GM12801 (cell line): Measurements from ENCODE around the gene CDKL4.

Source experiments
- TF ChIP-seq, protein P1 (sequence below): IDR thresholded peaks from one replicate; pipeline ENCODE4 v1.5.1; 2011; ENCODE audit warnings: control low read depth; ENCODE audit not compliant: insufficient read length; ENCODE audit errors: extremely low read depth

Gene CDKL4

DNA sequence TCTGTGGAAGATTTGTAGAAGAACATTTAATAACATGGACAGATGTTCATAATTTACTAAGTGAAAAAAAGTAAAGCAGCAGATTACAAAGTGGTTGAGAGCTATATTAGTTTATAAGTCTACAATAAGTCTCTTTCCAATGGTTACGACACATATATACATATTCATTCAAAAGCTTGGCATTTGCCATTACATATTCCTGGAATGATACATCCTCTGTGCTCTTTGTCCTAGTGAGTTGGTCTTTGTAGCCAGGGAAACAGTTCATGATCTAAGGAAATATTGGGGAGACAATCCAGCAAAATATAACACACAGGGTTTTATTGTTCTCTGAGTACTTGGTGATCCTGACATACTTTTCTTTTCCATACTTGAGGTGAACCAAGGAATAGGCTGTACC, 90.5 kb downstream of the CDKL4 start:
- TF ChIP-seq, protein P1, sequence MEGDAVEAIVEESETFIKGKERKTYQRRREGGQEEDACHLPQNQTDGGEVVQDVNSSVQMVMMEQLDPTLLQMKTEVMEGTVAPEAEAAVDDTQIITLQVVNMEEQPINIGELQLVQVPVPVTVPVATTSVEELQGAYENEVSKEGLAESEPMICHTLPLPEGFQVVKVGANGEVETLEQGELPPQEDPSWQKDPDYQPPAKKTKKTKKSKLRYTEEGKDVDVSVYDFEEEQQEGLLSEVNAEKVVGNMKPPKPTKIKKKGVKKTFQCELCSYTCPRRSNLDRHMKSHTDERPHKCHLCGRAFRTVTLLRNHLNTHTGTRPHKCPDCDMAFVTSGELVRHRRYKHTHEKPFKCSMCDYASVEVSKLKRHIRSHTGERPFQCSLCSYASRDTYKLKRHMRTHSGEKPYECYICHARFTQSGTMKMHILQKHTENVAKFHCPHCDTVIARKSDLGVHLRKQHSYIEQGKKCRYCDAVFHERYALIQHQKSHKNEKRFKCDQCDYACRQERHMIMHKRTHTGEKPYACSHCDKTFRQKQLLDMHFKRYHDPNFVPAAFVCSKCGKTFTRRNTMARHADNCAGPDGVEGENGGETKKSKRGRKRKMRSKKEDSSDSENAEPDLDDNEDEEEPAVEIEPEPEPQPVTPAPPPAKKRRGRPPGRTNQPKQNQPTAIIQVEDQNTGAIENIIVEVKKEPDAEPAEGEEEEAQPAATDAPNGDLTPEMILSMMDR: no peak

DNA sequence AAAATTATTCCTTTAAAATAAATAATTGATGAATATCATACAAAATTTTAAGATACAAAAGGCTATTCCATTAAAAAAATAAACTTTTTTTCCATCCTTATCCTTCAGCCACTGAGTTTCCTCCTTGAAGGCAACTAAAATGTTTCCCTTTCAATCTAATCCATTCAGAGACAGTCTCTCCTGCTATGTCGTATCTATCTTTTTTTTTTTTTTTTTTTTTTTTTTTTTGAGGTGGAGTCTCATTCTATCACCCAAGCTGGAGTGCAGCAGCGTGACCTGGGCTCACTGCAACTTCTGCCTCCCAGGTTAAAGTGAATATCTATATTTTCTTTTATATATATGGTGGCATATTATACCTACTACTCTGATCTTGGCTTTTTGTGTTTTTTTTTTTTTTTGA, 91.3 kb downstream of the CDKL4 start:
- TF ChIP-seq, protein P1: no peak

DNA sequence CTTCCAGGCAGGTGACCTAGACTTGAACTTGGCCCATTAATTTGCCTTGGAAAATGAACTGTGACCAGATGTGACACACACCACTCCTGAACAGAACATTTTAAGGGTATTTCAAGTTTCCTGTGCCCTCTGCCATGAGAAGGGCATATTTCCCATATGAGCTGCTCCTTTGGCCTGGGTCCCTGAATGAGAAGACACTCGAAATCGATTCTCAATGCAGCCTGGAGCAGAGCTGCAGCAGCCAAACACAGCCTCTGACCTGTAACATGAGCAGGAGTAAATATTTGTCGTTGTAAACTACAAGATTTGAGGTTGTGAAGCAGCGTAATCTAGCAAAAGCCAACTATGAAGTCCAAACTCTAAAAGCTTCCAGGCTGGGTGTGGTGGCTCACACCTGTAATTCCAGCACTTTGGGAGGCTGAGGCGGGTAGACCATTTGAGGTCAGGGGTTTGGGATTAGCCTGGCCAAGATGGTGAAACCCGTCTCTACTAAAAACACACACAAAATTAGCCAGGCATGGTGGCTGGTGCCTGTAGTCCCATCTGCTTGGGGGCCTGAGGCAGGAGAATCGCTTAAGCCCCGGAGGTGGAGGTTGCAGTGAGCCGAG, 92.8 kb downstream of the CDKL4 start:
- TF ChIP-seq, protein P1: no peak

DNA sequence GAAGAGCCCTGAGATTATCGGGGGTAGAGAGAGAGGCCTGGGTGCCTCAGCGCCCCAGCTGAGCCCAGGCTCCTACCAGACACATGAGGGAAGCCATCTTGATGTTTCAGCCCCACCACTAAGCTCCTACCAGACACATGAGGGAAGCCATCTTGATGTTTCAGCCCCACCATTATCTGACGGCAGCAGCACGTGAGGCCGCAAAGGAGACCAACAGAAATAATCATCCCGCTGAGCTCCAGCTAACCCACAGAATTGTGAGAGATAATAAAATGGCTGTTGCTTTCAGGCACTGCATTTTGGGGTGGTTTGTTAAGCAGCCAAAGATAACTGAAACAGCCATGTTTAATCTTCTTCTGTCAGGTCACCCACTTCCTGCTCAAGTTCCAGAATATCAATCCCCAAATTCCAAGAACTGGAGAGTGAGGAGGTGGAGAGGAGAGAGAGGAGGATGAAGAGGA, 93.6 kb downstream of the CDKL4 start:
- TF ChIP-seq, protein P1: no peak

DNA sequence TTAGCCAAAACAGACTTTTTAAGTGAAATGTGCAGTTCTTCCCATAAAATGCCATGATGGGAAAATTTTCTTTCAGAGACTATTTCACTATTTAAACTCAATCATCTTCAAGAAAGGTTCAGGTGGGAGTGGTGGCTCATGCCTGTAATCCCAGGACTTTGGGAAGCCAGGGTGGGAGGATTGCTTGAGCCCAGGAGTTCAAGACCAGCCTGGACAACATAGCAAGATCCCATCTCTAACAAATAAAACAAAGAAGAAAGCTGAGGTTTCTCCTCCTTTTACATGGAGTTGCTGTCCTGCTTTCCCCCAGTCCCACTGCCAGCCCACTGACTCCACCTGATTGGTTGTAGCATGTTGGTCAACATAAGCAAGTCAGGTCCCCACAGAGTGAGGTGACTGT, 97.1 kb downstream of the CDKL4 start:
- TF ChIP-seq, protein P1: no peak

DNA sequence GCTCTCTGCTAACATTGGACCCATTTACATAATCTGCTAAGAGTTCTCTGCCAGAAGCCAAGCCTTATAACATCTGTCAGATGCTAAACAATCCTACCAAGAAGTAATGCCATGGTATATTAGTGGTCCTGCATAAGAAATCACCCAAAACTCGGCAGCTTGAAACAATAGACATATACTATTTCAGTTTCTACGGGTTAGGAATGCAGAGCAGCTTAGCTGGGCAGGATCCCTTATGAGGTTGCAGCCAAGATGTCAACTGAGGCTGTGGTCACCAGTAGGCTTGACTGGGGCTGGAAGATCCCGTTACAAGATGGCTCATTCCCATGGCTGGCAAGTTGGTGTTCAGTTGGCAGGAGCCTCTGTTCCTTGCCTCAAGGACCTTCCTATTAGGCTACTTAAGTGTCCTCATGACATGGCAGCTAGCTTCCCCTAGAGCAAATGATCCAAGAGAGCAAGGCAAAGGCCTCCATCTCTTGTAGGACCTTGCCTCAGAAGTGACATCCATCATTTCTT, 97.8 kb downstream of the CDKL4 start:
- TF ChIP-seq, protein P1: no peak

DNA sequence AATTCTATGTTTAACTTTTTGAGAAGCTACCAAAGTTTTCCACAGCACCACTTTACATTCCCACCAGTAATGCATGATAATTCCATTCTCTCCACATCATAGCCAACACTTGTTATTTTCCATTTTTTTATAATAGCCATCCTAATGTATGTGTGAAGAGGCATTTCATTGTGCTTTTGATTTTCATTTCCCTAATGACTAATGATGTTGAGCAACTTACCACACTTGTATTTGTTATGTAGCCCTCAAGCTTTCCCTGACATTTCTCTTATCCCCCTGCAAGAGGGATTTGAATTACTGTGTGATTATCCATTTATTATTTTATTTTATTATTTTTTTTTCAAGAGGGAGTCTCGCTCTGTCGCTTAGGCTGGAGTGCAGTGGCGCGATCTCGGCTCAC, 99.4 kb downstream of the CDKL4 start:
- TF ChIP-seq, protein P1: no peak
